ENCODE measurements around the gene CXCL5.
"Not testable (repeated sequence)": the region's sequence is repeated elsewhere in the genome, so short reads cannot be mapped to it uniquely, and the experiment has no call there.

The CXCL5 gene

GRCh38 chr4:73970945-73971344, 27.5 kb downstream of the CXCL5 start:
- no peak for DNase-seq (ENCODE audit: low spot score)

- DNase-seq (ENCODE audit: low spot score) = no peak
Observed at GRCh38 chr4:73970011-73970410, 28.5 kb downstream of the CXCL5 start.

- no peak for DNase-seq (ENCODE audit: low spot score)
Observed at GRCh38 chr4:73967866-73968265, 30.6 kb downstream of the CXCL5 start.

GRCh38 chr4:73964862-73965611, 33.4 kb downstream of the CXCL5 start:
- DNase-seq (ENCODE audit: low spot score) = no peak

GRCh38 chr4:73962724-73963123, 35.8 kb downstream of the CXCL5 start:
- no peak for DNase-seq (ENCODE audit: low spot score)

GRCh38 chr4:73959041-73959440, 39.4 kb downstream of the CXCL5 start:
- not testable (repeated sequence) for DNase-seq (ENCODE audit: low spot score)

GRCh38 chr4:73952352-73952751, 46.1 kb downstream of the CXCL5 start:
- no peak for DNase-seq (ENCODE audit: low spot score)

GRCh38 chr4:73950376-73950920, 48.0 kb downstream of the CXCL5 start:
- not testable (repeated sequence) for DNase-seq (ENCODE audit: low spot score)

- no peak for DNase-seq (ENCODE audit: low spot score)
Observed at GRCh38 chr4:73948990-73949706, 49.3 kb downstream of the CXCL5 start.

GRCh38 chr4:73948291-73948690, 50.2 kb downstream of the CXCL5 start:
- no peak for DNase-seq (ENCODE audit: low spot score)

- DNase-seq (ENCODE audit: low spot score) = no peak
Observed at GRCh38 chr4:73947239-73947985, 51.1 kb downstream of the CXCL5 start.

- no peak for DNase-seq (ENCODE audit: low spot score)
Observed at GRCh38 chr4:73945674-73946449, 52.6 kb downstream of the CXCL5 start.
